Stomach (tissue), 4 donors: ENCODE results near the gene TMX3.

ENCODE experiments used
- EP300 ChIP-seq: sonication (generic); formaldehyde crosslinking; IDR thresholded peaks from one replicate; pipeline ENCODE4 v1.6.1; 2017; ENCODE audit warnings: antibody characterized with exemption
- POLR2A ChIP-seq, 4 donors: fragments of 450-650 bp; IDR thresholded peaks; one replicate each; pipeline ENCODE4 v1.6.1; 2016; ENCODE audit warnings: antibody characterized with exemption in 4 of 4, control low read depth in 2 of 4, mild to moderate bottlenecking in 1 of 4, moderate library complexity in 1 of 4
- POLR2AphosphoS5 ChIP-seq, 3 donors: sonication (generic); formaldehyde crosslinking; IDR thresholded peaks; one replicate each; pipeline ENCODE4 v1.6.1; 2016; ENCODE audit warnings: antibody characterized with exemption in 3 of 3

DNA sequence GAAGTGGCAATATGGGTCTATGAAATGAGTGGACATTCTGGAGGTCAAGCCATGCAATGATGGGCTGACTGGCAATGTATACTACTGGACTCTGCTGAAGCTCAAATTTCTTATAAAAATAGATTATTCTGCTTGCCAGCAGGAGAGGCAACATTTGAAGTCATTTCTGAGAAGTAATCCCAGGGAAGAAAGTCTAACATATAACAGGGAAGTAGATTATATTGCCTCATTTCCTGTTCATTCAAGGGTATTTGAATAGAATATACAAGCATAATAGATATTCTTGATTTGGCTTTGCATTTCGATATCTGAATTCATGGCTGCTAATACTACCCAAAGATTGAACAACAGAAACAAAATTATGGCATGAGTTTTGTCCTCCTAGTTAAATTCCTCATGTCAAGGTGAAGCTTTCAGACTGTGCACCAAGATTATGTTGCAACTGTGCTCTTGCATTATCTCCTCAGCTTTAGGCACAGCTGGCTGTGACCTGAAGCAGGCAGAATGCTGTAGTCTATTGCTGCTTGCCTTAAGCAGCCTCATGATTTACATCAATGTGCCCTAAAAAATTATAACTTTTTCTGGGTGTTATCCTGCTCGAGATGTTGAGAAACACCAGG is 13.3 kb upstream of the TMX3 start:
- no peak for TF ChIP-seq POLR2A (IDR thresholded peaks at IDR 0.05)
- TF ChIP-seq EP300, result no peak
- no peak for TF ChIP-seq POLR2AphosphoS5 (IDR thresholded peaks at IDR 0.05)
